HepG2 (cell line): ENCODE measurements around the gene RBM6. TPM values are rescaled to one million over a fixed set of nuclear protein-coding genes. Genes with fewer than 3 reads are reported as not detected.

Experiments used
- AKAP8 ChIP-seq: sonication (generic); formaldehyde crosslinking; IDR thresholded peaks from 2 replicates; pipeline ENCODE4 v1.5.1; 2020; ENCODE audit warnings: mild to moderate bottlenecking, missing genetic modification reagents
- ARNT2 ChIP-seq: sonication (generic); formaldehyde crosslinking; IDR thresholded peaks from 2 replicates; pipeline ENCODE4 v1.8.0; 2022; ENCODE audit warnings: mild to moderate bottlenecking, low read depth, missing genetic modification reagents, moderate library complexity
- ATF7 ChIP-seq, 2 experiments: fragments of 450-650 bp in 1 of 2; sonication (generic) in 1 of 2; formaldehyde crosslinking in 1 of 2; IDR thresholded peaks; 2 replicates each; pipeline versions ENCODE4 v1.4.0 to v1.6.1; 2016 to 2020; ENCODE audit warnings: antibody characterized with exemption in 1 of 2, mild to moderate bottlenecking in 1 of 2, missing genetic modification reagents in 1 of 2
- CCAR2 ChIP-seq: fragments of 200-400 bp; formaldehyde crosslinking; optimal IDR thresholded peaks from 2 replicates; pipeline ENCODE3; 2018; ENCODE audit warnings: low read depth, mild to moderate bottlenecking, low read length, moderate library complexity
- DNMT3B ChIP-seq: conservative IDR thresholded peaks from 2 replicates; pipeline ENCODE4 v1.6.1; 2016; ENCODE audit warnings: missing biosample characterization, control low read depth
- JARID2 ChIP-seq: sonication (generic); formaldehyde crosslinking; IDR thresholded peaks from 2 replicates; pipeline ENCODE4 v1.8.1; 2023; ENCODE audit warnings: missing genetic modification reagents, inconsistent platforms; ENCODE audit not compliant: insufficient replicate concordance
- MTF2 ChIP-seq: sonication (generic); formaldehyde crosslinking; IDR thresholded peaks from 2 replicates; pipeline ENCODE4 v1.5.0; 2020; ENCODE audit warnings: missing genetic modification reagents, borderline replicate concordance
- MYNN ChIP-seq: sonication (generic); formaldehyde crosslinking; IDR thresholded peaks from 2 replicates; pipeline ENCODE4 v1.4.0; 2020; ENCODE audit warnings: mild to moderate bottlenecking, low read depth, missing genetic modification reagents
- NBN ChIP-seq: fragments of 450-650 bp; conservative IDR thresholded peaks from 2 replicates; pipeline ENCODE4 v1.6.1; 2017
- PITX1 ChIP-seq: sonication (generic); formaldehyde crosslinking; IDR thresholded peaks from 2 replicates; pipeline ENCODE4 v1.5.1; 2020; ENCODE audit warnings: mild to moderate bottlenecking, missing genetic modification reagents
- PTBP1 ChIP-seq: fragments of 200-400 bp; formaldehyde crosslinking; IDR thresholded peaks from 2 replicates; pipeline ENCODE4 v1.6.1; 2018; ENCODE audit warnings: low read length, low read depth; ENCODE audit not compliant: poor library complexity, severe bottlenecking
- SAFB2 ChIP-seq: sonication (generic); formaldehyde crosslinking; IDR thresholded peaks from 2 replicates; pipeline ENCODE4 v1.5.1; 2020; ENCODE audit warnings: missing genetic modification reagents, low read depth, mild to moderate bottlenecking, borderline replicate concordance
- THAP11 ChIP-seq: IDR thresholded peaks from 2 replicates; pipeline ENCODE4 v1.6.1; 2016; ENCODE audit warnings: missing biosample characterization, missing genetic modification reagents
- THAP8 ChIP-seq: sonication (generic); formaldehyde crosslinking; IDR thresholded peaks from 2 replicates; pipeline ENCODE4 v1.5.1; 2020; ENCODE audit warnings: missing genetic modification reagents, mild to moderate bottlenecking, borderline replicate concordance
- ZBTB10 ChIP-seq: sonication (generic); formaldehyde crosslinking; IDR thresholded peaks from 2 replicates; pipeline ENCODE4 v1.4.0; 2020; ENCODE audit warnings: missing genetic modification reagents, borderline replicate concordance
- ZBTB20 ChIP-seq: sonication (generic); formaldehyde crosslinking; IDR thresholded peaks from 2 replicates; pipeline ENCODE4 v1.8.1; 2023; ENCODE audit warnings: missing genetic modification reagents, low read depth, mild to moderate bottlenecking, borderline replicate concordance
- ZFP82 ChIP-seq: sonication (generic); formaldehyde crosslinking; IDR thresholded peaks from 2 replicates; pipeline ENCODE4 v1.5.1; 2020; ENCODE audit warnings: mild to moderate bottlenecking, missing genetic modification reagents, borderline replicate concordance
- ZNF274 ChIP-seq: sonication (generic); formaldehyde crosslinking; IDR thresholded peaks from 2 replicates; pipeline ENCODE4 v1.5.1; 2020; ENCODE audit warnings: mild to moderate bottlenecking, missing genetic modification reagents
- ZNF510 ChIP-seq: sonication (generic); formaldehyde crosslinking; IDR thresholded peaks from 2 replicates; pipeline ENCODE4 v1.4.0; 2020; ENCODE audit warnings: low read depth, mild to moderate bottlenecking, missing genetic modification reagents
- ZNF580 ChIP-seq: IDR thresholded peaks from 2 replicates; pipeline ENCODE4 v1.6.1; 2016; ENCODE audit warnings: low read depth, borderline replicate concordance
- ZNF639 ChIP-seq: conservative IDR thresholded peaks from 2 replicates; pipeline ENCODE4 v1.6.1; 2018; ENCODE audit warnings: missing genetic modification reagents
- ZNF816 ChIP-seq: sonication (generic); formaldehyde crosslinking; IDR thresholded peaks from 2 replicates; pipeline ENCODE4 v1.8.0; 2022; ENCODE audit warnings: missing genetic modification reagents, mild to moderate bottlenecking, borderline replicate concordance
- ZNF878 ChIP-seq: sonication (generic); formaldehyde crosslinking; IDR thresholded peaks from 2 replicates; pipeline ENCODE4 v1.8.1; 2023; ENCODE audit warnings: mild to moderate bottlenecking, missing genetic modification reagents, moderate library complexity
- ZSCAN12 ChIP-seq: sonication (generic); formaldehyde crosslinking; IDR thresholded peaks from 2 replicates; pipeline ENCODE4 v1.9.0; 2021; ENCODE audit warnings: mild to moderate bottlenecking, missing genetic modification reagents
- polyA plus RNA-seq, 8 experiments: library from polyadenylated mRNA; depleted of rRNA in 3 of 8; stranded (reverse) in 7 of 8; unstranded in 1 of 8; fragments of >200 nt; fragmentation: Illumina TruSeq in 4 of 8; extraction: Trizol in 4 of 8; gene quantifications; 2 replicates each; pipeline versions ENCODE4 v1.2.1 to v1.2.3, GENCODE V29; 2011 to 2016; ENCODE audit warnings: low read depth in 4 of 8, missing spikeins in 1 of 8, mixed read lengths in 1 of 8; ENCODE audit not compliant: insufficient read depth in 1 of 8
- total RNA-seq, 5 experiments: library from RNA; depleted of rRNA; stranded (reverse); fragments of >200 nt; fragmentation: Illumina TruSeq; extraction: Trizol; gene quantifications; 2 replicates each; pipeline ENCODE4 v1.2.3, GENCODE V29; 2016; ENCODE audit warnings: low read depth in 1 of 5

Gene RBM6
- total and polyA plus RNA-seq, 2 of the 13 experiments (the other 11 are each of a cell fraction or from before 2014, with no cell fraction given): 72.7 to 86.1 TPM

- TF ChIP-seq ZBTB10 (0 out of 2 replicates have a peak, but pooled peaks have one; percentile 55), ZNF816 (CRISPR knock-in tag) (peak; percentile 67; the same call in 1 of the 2 replicates), MTF2 (CRISPR knock-in tag) (no peak), SAFB2 (CRISPR knock-in tag) (no peak), PTBP1 (peak; percentile 16), DNMT3B (CRISPR knock-in tag) (no peak), THAP11 (peak; percentile 99), NBN (no peak), ARNT2 (CRISPR knock-in tag) (no peak), JARID2 (CRISPR knock-in tag) (no peak), ZNF510 (no peak), THAP8 (CRISPR knock-in tag) (no peak), ZBTB20 (peak; percentile 77; the same call in 1 of the 2 replicates), ZNF580 (CRISPR knock-in tag) (peak; percentile 47; the same call in 1 of the 2 replicates), ZNF274 (peak; percentile 70; the same call in 1 of the 2 replicates), ATF7 (IDR thresholded peaks at IDR 0.05) (no peak), ATF7 (CRISPR knock-in tag; IDR thresholded peaks at IDR 0.05) (no peak), ZNF639 (CRISPR knock-in tag) (peak; percentile 76), ZSCAN12 (CRISPR knock-in tag) (no peak), PITX1 (CRISPR knock-in tag) (peak; percentile 49; the same call in 1 of the 2 replicates), CCAR2 (no peak), ZNF878 (CRISPR knock-in tag) (no peak), MYNN (CRISPR knock-in tag) (no peak; the same call in 1 of the 2 replicates), AKAP8 (CRISPR knock-in tag) (no peak; the same call in 1 of the 2 replicates), ZFP82 (CRISPR knock-in tag) (no peak)
These were observed 10.4 kb upstream of the RBM6 start, which contains the start of gene MON1A (continued) for GRCh38 chr3:49929291-49930167.
